Measurements from ENCODE around the gene DAD1. TPM values are rescaled to one million over a fixed set of nuclear protein-coding genes. Genes with fewer than 3 reads are reported as not detected.

The DAD1 gene
- total RNA-seq, 1 donor from 2014 or later = 122 TPM

DNA sequence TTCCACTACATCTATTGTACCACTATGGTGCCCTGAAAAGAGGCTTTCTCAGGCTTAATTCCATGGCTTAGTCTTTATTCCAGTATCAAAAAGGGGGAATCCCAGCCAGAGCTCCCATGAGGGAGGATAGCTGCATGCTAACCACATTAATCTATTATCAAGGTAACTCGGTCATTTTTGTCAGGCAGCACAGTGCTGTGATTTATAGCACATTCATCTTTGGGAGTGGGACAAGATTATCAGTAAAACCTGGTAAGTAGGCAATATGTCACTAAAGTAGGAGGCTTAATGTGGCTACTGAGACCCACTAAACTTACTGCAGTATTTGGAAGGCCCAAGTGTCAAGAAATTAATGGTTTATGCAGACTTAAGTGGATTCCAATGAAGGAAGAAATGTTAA lies 58.9 kb downstream of the DAD1 start:
- Mint-ChIP-seq H3K4me3 (ENCODE audit: unreplicated experiment) (no peak overlapping the region), H3K27me3 (ENCODE audit: unreplicated experiment) (no peaks in the 10 kb centered on the region), H3K27ac (ENCODE audit: unreplicated experiment) (no peak overlapping the region), H3K36me3 (ENCODE audit: unreplicated experiment) (no peaks in the 10 kb centered on the region), H3K9me3 (ENCODE audit: unreplicated experiment) (no peaks in the 10 kb centered on the region), H3K4me1 (ENCODE audit: low read depth, unreplicated experiment) (no peaks in the 10 kb centered on the region)
- TF ChIP-seq, protein P1, sequence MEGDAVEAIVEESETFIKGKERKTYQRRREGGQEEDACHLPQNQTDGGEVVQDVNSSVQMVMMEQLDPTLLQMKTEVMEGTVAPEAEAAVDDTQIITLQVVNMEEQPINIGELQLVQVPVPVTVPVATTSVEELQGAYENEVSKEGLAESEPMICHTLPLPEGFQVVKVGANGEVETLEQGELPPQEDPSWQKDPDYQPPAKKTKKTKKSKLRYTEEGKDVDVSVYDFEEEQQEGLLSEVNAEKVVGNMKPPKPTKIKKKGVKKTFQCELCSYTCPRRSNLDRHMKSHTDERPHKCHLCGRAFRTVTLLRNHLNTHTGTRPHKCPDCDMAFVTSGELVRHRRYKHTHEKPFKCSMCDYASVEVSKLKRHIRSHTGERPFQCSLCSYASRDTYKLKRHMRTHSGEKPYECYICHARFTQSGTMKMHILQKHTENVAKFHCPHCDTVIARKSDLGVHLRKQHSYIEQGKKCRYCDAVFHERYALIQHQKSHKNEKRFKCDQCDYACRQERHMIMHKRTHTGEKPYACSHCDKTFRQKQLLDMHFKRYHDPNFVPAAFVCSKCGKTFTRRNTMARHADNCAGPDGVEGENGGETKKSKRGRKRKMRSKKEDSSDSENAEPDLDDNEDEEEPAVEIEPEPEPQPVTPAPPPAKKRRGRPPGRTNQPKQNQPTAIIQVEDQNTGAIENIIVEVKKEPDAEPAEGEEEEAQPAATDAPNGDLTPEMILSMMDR (IDR thresholded peaks at IDR 0.05; ENCODE audit: partially characterized antibody, unreplicated experiment) = no peak
- DNase-seq = no peak

DNA sequence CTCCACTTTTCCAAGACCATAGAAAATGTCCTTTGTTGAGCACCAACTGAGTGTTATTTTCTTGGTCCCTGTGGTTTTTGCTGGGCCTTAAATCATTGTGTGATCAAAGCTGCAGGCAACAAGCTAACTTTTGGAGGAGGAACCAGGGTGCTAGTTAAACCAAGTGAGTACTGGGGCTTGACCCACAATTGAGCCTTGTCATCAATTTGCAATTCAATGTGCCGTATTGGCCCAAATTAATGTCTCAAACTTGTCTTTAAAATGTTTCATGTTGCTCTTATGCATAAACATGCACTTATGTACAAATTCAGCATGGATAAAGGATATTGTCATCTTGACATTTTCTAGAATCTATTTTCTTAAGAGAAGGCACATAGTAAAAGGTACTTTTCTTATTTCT lies 62.3 kb downstream of the DAD1 start:
- Mint-ChIP-seq H3K4me3 (ENCODE audit: unreplicated experiment) (no peak overlapping the region), H3K36me3 (ENCODE audit: unreplicated experiment) (no peaks in the 10 kb centered on the region)

DNA sequence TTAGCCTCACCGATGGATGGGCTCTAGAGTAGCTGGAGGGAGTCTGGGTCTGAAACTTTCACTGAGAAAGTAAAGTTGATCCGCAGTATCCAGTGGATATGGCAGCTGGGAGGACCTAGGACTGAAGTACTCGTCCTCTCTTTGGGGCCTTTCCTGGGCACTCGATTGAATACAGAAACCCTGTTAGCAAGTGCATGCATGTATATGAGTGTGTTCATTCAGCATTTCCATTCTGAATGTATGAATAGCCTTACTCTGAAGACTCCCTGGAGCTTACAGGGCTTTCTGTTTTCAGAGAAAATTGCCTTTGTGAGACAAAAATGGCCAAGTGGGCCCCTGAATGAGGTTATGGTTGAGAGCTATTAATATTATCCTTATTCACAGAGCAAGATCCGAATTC lies 62.8 kb downstream of the DAD1 start:
- no peak overlapping the region for H3K27ac Mint-ChIP-seq (ENCODE audit: unreplicated experiment)
- no peak for DNase-seq
- TF ChIP-seq, protein P1 (IDR thresholded peaks at IDR 0.05; ENCODE audit: partially characterized antibody, unreplicated experiment) = no peak
- H3K36me3 Mint-ChIP-seq (ENCODE audit: unreplicated experiment) = no peaks in the 10 kb centered on the region
- no peaks in the 10 kb centered on the region for H3K9me3 Mint-ChIP-seq (ENCODE audit: unreplicated experiment)
- no peaks in the 10 kb centered on the region for H3K4me1 Mint-ChIP-seq (ENCODE audit: low read depth, unreplicated experiment)
- H3K27me3 Mint-ChIP-seq (ENCODE audit: unreplicated experiment) = no peaks in the 10 kb centered on the region
- H3K4me3 Mint-ChIP-seq (ENCODE audit: unreplicated experiment) = no peak overlapping the region

More for the DNA sequence above, 62.3 kb downstream of the DAD1 start:
- DNase-seq = no peak
- H3K27ac Mint-ChIP-seq (ENCODE audit: unreplicated experiment) = no peak overlapping the region
- TF ChIP-seq, protein P1 (IDR thresholded peaks at IDR 0.05; ENCODE audit: partially characterized antibody, unreplicated experiment) = no peak
- no peaks in the 10 kb centered on the region for H3K9me3 Mint-ChIP-seq (ENCODE audit: unreplicated experiment)
- H3K27me3 Mint-ChIP-seq (ENCODE audit: unreplicated experiment) = no peaks in the 10 kb centered on the region
- no peaks in the 10 kb centered on the region for H3K4me1 Mint-ChIP-seq (ENCODE audit: low read depth, unreplicated experiment)

DNA sequence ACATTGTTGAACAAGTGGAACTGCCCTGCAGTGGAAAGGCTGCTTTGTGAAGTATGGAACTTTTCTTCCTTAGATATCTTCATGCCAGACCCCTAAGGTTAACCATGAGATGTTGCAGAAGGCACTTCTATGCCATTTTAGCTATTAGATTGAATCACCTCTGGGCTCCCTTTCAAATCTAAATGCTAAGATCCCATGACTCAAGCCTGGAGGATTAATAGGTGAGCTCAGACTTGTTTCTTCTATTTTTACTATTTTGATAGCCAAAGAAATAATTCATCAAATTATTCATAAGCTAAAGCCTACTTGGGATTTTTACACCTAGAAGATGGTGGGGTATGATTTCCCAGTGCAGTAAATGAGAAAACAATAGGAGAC lies 64.3 kb downstream of the DAD1 start:
- Mint-ChIP-seq H3K4me1 (ENCODE audit: low read depth, unreplicated experiment) (no peaks in the 10 kb centered on the region), H3K27ac (ENCODE audit: unreplicated experiment) (no peak overlapping the region), H3K36me3 (ENCODE audit: unreplicated experiment) (no peaks in the 10 kb centered on the region), H3K9me3 (ENCODE audit: unreplicated experiment) (no peaks in the 10 kb centered on the region), H3K4me3 (ENCODE audit: unreplicated experiment) (no peak overlapping the region), H3K27me3 (ENCODE audit: unreplicated experiment) (no peaks in the 10 kb centered on the region)
- no peak for DNase-seq
- TF ChIP-seq, protein P1 (IDR thresholded peaks at IDR 0.05; ENCODE audit: partially characterized antibody, unreplicated experiment) = no peak

DNA sequence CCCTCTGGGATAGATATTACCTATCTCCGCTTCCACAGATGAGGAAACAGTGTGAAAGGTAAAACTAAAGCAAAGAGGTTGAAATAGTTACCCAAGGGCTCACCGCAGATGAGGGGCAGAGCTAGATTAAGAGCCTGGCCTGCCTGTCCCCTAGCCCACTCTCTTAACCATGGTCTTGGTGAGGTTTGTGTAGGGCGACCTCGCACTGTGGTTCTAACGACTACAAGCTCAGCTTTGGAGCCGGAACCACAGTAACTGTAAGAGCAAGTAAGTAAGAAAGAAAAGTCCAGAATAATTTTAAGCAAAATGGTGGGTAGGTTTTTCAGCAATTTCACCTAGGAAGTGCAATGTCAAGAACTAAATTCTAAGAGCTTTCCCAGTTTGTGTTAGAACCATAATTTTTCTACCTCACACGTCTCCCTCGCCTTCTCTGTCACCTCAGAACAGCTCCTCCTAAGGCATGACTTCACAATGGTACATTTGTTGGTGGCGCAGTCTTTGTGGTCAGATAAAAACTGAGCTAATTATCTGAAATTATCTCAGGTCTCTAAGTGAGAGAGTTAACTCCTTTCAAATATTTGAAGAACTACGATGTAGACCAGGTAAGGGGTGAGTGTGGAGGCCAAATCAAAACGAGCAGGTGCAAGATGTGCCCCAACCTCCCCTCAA lies 64.8 kb downstream of the DAD1 start:
- Mint-ChIP-seq H3K9me3 (ENCODE audit: unreplicated experiment) (no peaks in the 10 kb centered on the region), H3K27me3 (ENCODE audit: unreplicated experiment) (no peaks in the 10 kb centered on the region), H3K27ac (ENCODE audit: unreplicated experiment) (no peak overlapping the region), H3K36me3 (ENCODE audit: unreplicated experiment) (no peaks in the 10 kb centered on the region), H3K4me1 (ENCODE audit: low read depth, unreplicated experiment) (no peaks in the 10 kb centered on the region), H3K4me3 (ENCODE audit: unreplicated experiment) (no peak overlapping the region)
- TF ChIP-seq, protein P1 (IDR thresholded peaks at IDR 0.05; ENCODE audit: partially characterized antibody, unreplicated experiment) = no peak
- no peak for DNase-seq

All from glutamatergic neuron (in vitro differentiated cells).